ENCODE results near the gene DHRS7B.
"Not testable (repeated sequence)": the region's sequence is repeated elsewhere in the genome, so short reads cannot be mapped to it uniquely, and the experiment has no call there.

DHRS7B gene

DNA sequence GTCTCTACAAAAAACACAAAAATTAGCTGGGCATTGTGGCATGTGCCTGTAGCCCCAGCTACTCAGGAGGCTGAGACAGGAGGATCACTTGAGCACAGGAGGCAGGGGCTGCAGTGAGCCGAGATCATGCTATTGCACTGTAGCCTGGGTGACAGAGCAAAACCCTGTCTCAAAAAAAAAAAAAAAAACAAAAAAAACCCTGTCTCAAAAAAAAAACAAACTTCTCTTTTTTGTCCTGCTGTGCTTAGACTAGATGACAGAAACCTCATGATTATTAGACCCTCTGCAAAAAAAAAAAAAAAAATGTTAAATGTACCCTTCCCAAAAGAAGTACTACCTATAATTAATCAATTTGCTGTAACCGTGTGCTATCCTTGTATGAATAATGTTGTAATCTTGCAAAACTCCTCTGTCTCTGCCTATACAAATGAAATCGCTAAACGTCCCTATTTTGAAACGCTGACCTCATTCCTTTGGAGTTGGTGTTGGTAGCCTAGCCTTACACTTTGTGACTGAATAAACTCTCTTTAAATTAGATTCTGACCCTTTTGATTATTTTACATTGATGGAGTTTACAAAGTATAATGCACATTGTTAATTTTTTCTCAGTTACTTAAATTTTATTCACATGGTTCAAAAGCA is 13.6 kb upstream of the DHRS7B start:
- Histone ChIP-seq H3K9me3 (ENCODE audit: insufficient read depth, low read length) (no peaks in the 10 kb centered on the region), H3K27ac (ENCODE audit: low read length) (no peak overlapping the region), H3K4me2 (ENCODE audit: low read length) (no peak overlapping the region), H3K36me3 (replicated peaks; ENCODE audit: low read depth, low read length) (no peaks in the 10 kb centered on the region), H3K4me1 (ENCODE audit: low read length) (no peaks in the 10 kb centered on the region), H3K79me2 (ENCODE audit: low read length) (no peaks in the 10 kb centered on the region), H3K4me3 (ENCODE audit: low read length) (no peak overlapping the region), H3K27me3 (ENCODE audit: low read depth, low read length) (no peaks in the 10 kb centered on the region), H3K9ac (ENCODE audit: low read length) (no peak overlapping the region), H4K20me1 (ENCODE audit: insufficient read depth, low read length) (no peaks in the 10 kb centered on the region), H2AFZ (ENCODE audit: low read depth, low read length) (no peak overlapping the region)
- no peak for TF ChIP-seq EZH2phosphoT487 (IDR thresholded peaks at IDR 0.05; ENCODE audit: low read depth)
- TF ChIP-seq, protein P1, sequence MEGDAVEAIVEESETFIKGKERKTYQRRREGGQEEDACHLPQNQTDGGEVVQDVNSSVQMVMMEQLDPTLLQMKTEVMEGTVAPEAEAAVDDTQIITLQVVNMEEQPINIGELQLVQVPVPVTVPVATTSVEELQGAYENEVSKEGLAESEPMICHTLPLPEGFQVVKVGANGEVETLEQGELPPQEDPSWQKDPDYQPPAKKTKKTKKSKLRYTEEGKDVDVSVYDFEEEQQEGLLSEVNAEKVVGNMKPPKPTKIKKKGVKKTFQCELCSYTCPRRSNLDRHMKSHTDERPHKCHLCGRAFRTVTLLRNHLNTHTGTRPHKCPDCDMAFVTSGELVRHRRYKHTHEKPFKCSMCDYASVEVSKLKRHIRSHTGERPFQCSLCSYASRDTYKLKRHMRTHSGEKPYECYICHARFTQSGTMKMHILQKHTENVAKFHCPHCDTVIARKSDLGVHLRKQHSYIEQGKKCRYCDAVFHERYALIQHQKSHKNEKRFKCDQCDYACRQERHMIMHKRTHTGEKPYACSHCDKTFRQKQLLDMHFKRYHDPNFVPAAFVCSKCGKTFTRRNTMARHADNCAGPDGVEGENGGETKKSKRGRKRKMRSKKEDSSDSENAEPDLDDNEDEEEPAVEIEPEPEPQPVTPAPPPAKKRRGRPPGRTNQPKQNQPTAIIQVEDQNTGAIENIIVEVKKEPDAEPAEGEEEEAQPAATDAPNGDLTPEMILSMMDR (IDR thresholded peaks at IDR 0.05; ENCODE audit: low read depth, low read length), result no peak

DNA sequence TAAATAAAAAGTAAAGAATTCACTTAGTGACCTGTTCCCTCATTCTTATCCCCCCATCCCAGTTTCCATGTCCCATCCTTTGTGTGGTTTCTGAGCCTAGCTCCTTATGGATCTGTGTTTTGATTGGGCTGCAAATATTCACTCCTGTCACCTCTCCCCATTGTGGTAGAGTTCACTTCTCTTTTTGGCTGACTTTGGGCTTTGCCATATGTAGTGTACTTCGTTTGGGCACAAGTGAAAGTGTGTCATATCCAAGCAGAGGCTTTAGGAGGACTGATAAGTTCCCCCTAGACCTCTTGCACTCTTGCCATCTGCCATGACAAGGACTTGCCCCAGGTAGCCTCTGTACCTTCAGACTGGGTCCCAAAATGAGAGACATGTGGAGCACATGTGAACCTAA is 13.0 kb upstream of the DHRS7B start:
- Histone ChIP-seq H3K9ac (ENCODE audit: low read length) (no peak overlapping the region), H3K36me3 (replicated peaks; ENCODE audit: low read depth, low read length) (no peaks in the 10 kb centered on the region), H2AFZ (ENCODE audit: low read depth, low read length) (no peak overlapping the region), H3K27ac (ENCODE audit: low read length) (no peak overlapping the region), H3K27me3 (ENCODE audit: low read depth, low read length) (no peaks in the 10 kb centered on the region), H3K4me2 (ENCODE audit: low read length) (no peak overlapping the region), H3K9me3 (ENCODE audit: insufficient read depth, low read length) (no peaks in the 10 kb centered on the region), H4K20me1 (ENCODE audit: insufficient read depth, low read length) (no peaks in the 10 kb centered on the region), H3K79me2 (ENCODE audit: low read length) (no peaks in the 10 kb centered on the region), H3K4me1 (ENCODE audit: low read length) (no peaks in the 10 kb centered on the region), H3K4me3 (ENCODE audit: low read length) (no peak overlapping the region)
- TF ChIP-seq EZH2phosphoT487 (IDR thresholded peaks at IDR 0.05; ENCODE audit: low read depth), result no peak
- TF ChIP-seq, protein P1 (IDR thresholded peaks at IDR 0.05; ENCODE audit: low read depth, low read length), result no peak

- H4K20me1 ChIP-seq (ENCODE audit: insufficient read depth, low read length); H3K4me2 ChIP-seq (ENCODE audit: low read length); H3K4me1 ChIP-seq (ENCODE audit: low read length); H3K27ac ChIP-seq (ENCODE audit: low read length); H3K79me2 ChIP-seq (ENCODE audit: low read length); H2AFZ ChIP-seq (ENCODE audit: low read depth, low read length); H3K9me3 ChIP-seq (ENCODE audit: insufficient read depth, low read length); H3K27me3 ChIP-seq (ENCODE audit: low read depth, low read length); H3K9ac ChIP-seq (ENCODE audit: low read length); H3K4me3 ChIP-seq (ENCODE audit: low read length); H3K36me3 ChIP-seq (replicated peaks; ENCODE audit: low read depth, low read length): not testable (repeated sequence)
Measured at GRCh38 chr17:21114791-21115190, 12.0 kb upstream of the DHRS7B start.

GRCh38 chr17:21119247-21119918 is 7.4 kb upstream of the DHRS7B start:
- no peaks in the 10 kb centered on the region for H3K79me2 ChIP-seq (ENCODE audit: low read length)
- no peaks in the 10 kb centered on the region for H3K36me3 ChIP-seq (replicated peaks; ENCODE audit: low read depth, low read length)
- no peak overlapping the region for H3K9ac ChIP-seq (ENCODE audit: low read length)
- no peaks in the 10 kb centered on the region for H4K20me1 ChIP-seq (ENCODE audit: insufficient read depth, low read length)
- H3K27ac ChIP-seq (ENCODE audit: low read length), result no peak overlapping the region
- H3K4me1 ChIP-seq (ENCODE audit: low read length), result peaks cover 2% of the 10 kb centered on the region; the same call in 1 of the 2 replicates
- peak overlapping the region; percentile 46 for H3K4me2 ChIP-seq (ENCODE audit: low read length)
- peak overlapping the region; percentile 38; the same call in 1 of the 2 replicates for H3K4me3 ChIP-seq (ENCODE audit: low read length)
- TF ChIP-seq, protein P1 (IDR thresholded peaks at IDR 0.05; ENCODE audit: low read depth, low read length), result peak; percentile 47
- no peak for TF ChIP-seq EZH2phosphoT487 (IDR thresholded peaks at IDR 0.05; ENCODE audit: low read depth)
- no peaks in the 10 kb centered on the region for H3K27me3 ChIP-seq (ENCODE audit: low read depth, low read length)
- H2AFZ ChIP-seq (ENCODE audit: low read depth, low read length), result no peak overlapping the region
- H3K9me3 ChIP-seq (ENCODE audit: insufficient read depth, low read length), result no peaks in the 10 kb centered on the region
